SU-DHL-6 (cell line): Measurements from ENCODE around the gene NTNG1.

Experiments
- H2AFZ ChIP-seq: fragments of 200-600 bp; sonication (generic); 2 replicates; pipeline ENCODE4 v1.6.1; 2014; ENCODE audit warnings: low read depth, mild to moderate bottlenecking, moderate library complexity, mixed read lengths, antibody characterized with exemption, low read length; ENCODE audit not compliant: severe bottlenecking
- H3F3A ChIP-seq: fragments of 200-600 bp; shearing (Covaris generic); 2 replicates; pipeline ENCODE4 v1.6.0; 2016; ENCODE audit warnings: antibody characterized with exemption, mild to moderate bottlenecking; ENCODE audit not compliant: insufficient read depth
- H3K27ac ChIP-seq: fragments of 200-600 bp; sonication (generic); 2 replicates; pipeline ENCODE4 v1.5.1; 2016; ENCODE audit warnings: low read depth, mild to moderate bottlenecking, low read length, moderate library complexity, mixed read lengths
- H3K27me3 ChIP-seq: fragments of 200-600 bp; sonication (generic), shearing (Covaris generic); 2 replicates; pipeline ENCODE4 v1.6.0; 2014; ENCODE audit warnings: mild to moderate bottlenecking, low read length
- H3K36me3 ChIP-seq: fragments of 200-600 bp; sonication (generic); 2 replicates; pipeline ENCODE4 v1.6.1; 2014; ENCODE audit warnings: mild to moderate bottlenecking, low read length, mixed read lengths
- H3K4me2 ChIP-seq: fragments of 300-600, 200-600 bp; shearing (Covaris generic), sonication (generic); 2 replicates; pipeline ENCODE4 v1.6.0; 2014; ENCODE audit warnings: low read length, low read depth, mild to moderate bottlenecking; ENCODE audit not compliant: poor library complexity, severe bottlenecking
- H3K4me3 ChIP-seq: fragments of 200-600 bp; sonication (generic); 2 replicates; pipeline ENCODE4 v1.5.1; 2014; ENCODE audit warnings: antibody characterized with exemption, low read length, mild to moderate bottlenecking, mixed read lengths; ENCODE audit not compliant: insufficient read depth, poor library complexity, severe bottlenecking
- H3K79me2 ChIP-seq: fragments of 200-600 bp; sonication (generic); 2 replicates; pipeline ENCODE4 v1.6.1; 2014; ENCODE audit warnings: mild to moderate bottlenecking, low read length, moderate library complexity; ENCODE audit not compliant: insufficient read depth
- H3K9ac ChIP-seq: fragments of 200-600 bp; sonication (generic); 2 replicates; pipeline ENCODE4 v1.7.0; 2014; ENCODE audit warnings: mild to moderate bottlenecking, low read length
- H3K9me2 ChIP-seq: fragments of 200-600 bp; sonication (generic); replicated peaks from 2 replicates; pipeline ENCODE4 v1.6.1; 2014; ENCODE audit warnings: low read length; ENCODE audit not compliant: insufficient read depth
- H3K9me3 ChIP-seq: fragments of 200-600 bp; sonication (generic); 2 replicates; pipeline ENCODE4 v1.6.1; 2014; ENCODE audit warnings: low read length, mixed read lengths; ENCODE audit not compliant: insufficient read depth
- H4K20me1 ChIP-seq: fragments of 200-600 bp; sonication (generic); 2 replicates; pipeline ENCODE4 v1.6.1; 2014; ENCODE audit warnings: low read depth, mild to moderate bottlenecking, antibody characterized with exemption, low read length, moderate library complexity, mixed read lengths
- CTCF ChIP-seq: fragments of 200-600 bp; sonication (generic); IDR thresholded peaks from one replicate; pipeline ENCODE4 v1.5.1; 2017; ENCODE audit warnings: antibody characterized with exemption, mild to moderate bottlenecking, low read length, moderate library complexity; ENCODE audit not compliant: insufficient read depth, poor library complexity, severe bottlenecking
- EZH2phosphoT487 ChIP-seq: fragments of 200-600 bp; sonication (generic), shearing (Covaris generic); conservative IDR thresholded peaks from 2 replicates; pipeline ENCODE4 v1.6.1; 2018; ENCODE audit warnings: mild to moderate bottlenecking, antibody characterized with exemption, low read length, moderate library complexity, mixed read lengths

The NTNG1 gene

GRCh38 chr1:107363154-107363553 is 222.3 kb downstream of the NTNG1 start:
- H3K27me3 ChIP-seq = no peaks in the 10 kb centered on the region
- peaks cover 24% of the 10 kb centered on the region for H3F3A ChIP-seq
- H3K27ac ChIP-seq = no peak overlapping the region
- no peaks in the 10 kb centered on the region for H3K79me2 ChIP-seq
- TF ChIP-seq EZH2phosphoT487 (no peak), CTCF (no peak)
- no peaks in the 10 kb centered on the region for H3K36me3 ChIP-seq
- H3K4me3 ChIP-seq = no peak overlapping the region
- no peak overlapping the region for H3K4me2 ChIP-seq
- no peaks in the 10 kb centered on the region for H4K20me1 ChIP-seq
- no peak overlapping the region for H2AFZ ChIP-seq
- H3K9me3 ChIP-seq = no peaks in the 10 kb centered on the region
- H3K9me2 ChIP-seq = no peaks in the 10 kb centered on the region
- no peak overlapping the region for H3K9ac ChIP-seq

- TF ChIP-seq CTCF = no peak
- TF ChIP-seq EZH2phosphoT487 = no peak
- no peaks in the 10 kb centered on the region for H3K9me3 ChIP-seq
These were observed 224.8 kb downstream of the NTNG1 start for GRCh38 chr1:107365527-107366240.

GRCh38 chr1:107378426-107378825 is 237.6 kb downstream of the NTNG1 start:
- Histone ChIP-seq H3K9me3 (no peaks in the 10 kb centered on the region), H3K27me3 (no peaks in the 10 kb centered on the region), H2AFZ (no peak overlapping the region), H3K4me3 (no peak overlapping the region), H3K79me2 (no peaks in the 10 kb centered on the region), H3K27ac (no peak overlapping the region), H3K36me3 (no peaks in the 10 kb centered on the region), H3K9ac (no peak overlapping the region), H3K9me2 (no peaks in the 10 kb centered on the region), H3F3A (no peaks in the 10 kb centered on the region), H4K20me1 (no peaks in the 10 kb centered on the region), H3K4me2 (no peak overlapping the region)
- TF ChIP-seq EZH2phosphoT487 = no peak
- TF ChIP-seq CTCF = no peak

More at GRCh38 chr1:107365527-107366240, 224.8 kb downstream of the NTNG1 start:
- Histone ChIP-seq H3K4me3 (no peak overlapping the region), H3K27ac (no peak overlapping the region), H3K27me3 (no peaks in the 10 kb centered on the region), H3K36me3 (no peaks in the 10 kb centered on the region), H3K4me2 (peak overlapping the region; percentile 13), H2AFZ (no peak overlapping the region), H3K9ac (no peak overlapping the region), H4K20me1 (no peaks in the 10 kb centered on the region), H3K9me2 (no peaks in the 10 kb centered on the region; the same call in 1 of the 2 replicates), H3K79me2 (no peaks in the 10 kb centered on the region), H3F3A (no peaks in the 10 kb centered on the region)
